ENCODE results near the gene GDF7.

Gene GDF7

DNA sequence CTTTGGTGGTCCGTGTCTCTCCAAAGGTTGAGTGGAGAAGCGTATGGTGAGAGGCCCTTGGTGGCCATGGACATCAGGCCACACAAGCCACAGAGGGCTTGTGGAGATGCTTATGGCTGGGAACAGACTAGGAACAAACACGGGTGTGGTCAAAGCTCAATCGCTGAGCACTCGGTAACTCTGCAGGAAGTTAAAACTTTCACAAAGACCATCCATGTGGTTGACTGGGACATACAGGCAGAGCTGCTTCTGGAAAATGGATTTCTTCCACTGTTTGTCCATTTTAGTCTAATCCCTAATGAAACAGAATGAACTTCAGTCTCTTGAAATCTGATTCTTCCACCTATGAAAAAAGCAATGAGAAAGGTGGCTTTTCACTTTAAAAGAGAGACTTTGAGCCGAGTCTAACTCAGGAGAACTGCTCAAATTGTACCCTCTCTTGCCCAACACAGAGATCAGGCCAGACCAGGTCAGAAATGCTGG is 17.7 kb downstream of the GDF7 start:
- TF ChIP-seq, protein P1, sequence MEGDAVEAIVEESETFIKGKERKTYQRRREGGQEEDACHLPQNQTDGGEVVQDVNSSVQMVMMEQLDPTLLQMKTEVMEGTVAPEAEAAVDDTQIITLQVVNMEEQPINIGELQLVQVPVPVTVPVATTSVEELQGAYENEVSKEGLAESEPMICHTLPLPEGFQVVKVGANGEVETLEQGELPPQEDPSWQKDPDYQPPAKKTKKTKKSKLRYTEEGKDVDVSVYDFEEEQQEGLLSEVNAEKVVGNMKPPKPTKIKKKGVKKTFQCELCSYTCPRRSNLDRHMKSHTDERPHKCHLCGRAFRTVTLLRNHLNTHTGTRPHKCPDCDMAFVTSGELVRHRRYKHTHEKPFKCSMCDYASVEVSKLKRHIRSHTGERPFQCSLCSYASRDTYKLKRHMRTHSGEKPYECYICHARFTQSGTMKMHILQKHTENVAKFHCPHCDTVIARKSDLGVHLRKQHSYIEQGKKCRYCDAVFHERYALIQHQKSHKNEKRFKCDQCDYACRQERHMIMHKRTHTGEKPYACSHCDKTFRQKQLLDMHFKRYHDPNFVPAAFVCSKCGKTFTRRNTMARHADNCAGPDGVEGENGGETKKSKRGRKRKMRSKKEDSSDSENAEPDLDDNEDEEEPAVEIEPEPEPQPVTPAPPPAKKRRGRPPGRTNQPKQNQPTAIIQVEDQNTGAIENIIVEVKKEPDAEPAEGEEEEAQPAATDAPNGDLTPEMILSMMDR (IDR thresholded peaks at IDR 0.05): no peak

DNA sequence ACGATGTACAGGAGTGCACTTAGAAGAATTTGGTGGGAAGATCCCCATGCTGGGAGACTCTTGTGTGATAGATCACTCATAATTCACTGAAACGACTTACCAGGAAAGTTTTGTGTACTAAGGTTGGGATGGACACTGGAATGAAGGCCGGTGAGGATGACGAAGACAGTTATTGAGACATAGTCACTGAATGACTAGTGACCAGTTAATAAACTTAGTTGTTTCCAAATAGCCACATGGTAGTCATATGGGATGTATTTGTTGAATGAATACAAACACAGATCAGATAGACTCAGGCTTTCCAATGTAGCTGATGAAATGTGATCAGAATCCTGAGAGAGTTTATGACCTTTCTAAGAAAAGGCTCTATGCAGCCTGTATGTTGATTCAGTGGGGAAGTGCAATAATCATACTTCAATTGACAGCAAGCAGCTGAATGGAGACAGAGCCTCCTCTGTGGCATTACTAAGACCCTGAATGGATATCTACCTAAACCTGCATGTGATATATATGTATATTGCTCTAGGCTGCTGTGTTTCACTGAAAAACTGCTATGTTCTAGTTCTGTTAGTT is 20.4 kb downstream of the GDF7 start:
- TF ChIP-seq, protein P1 (IDR thresholded peaks at IDR 0.05): no peak

DNA sequence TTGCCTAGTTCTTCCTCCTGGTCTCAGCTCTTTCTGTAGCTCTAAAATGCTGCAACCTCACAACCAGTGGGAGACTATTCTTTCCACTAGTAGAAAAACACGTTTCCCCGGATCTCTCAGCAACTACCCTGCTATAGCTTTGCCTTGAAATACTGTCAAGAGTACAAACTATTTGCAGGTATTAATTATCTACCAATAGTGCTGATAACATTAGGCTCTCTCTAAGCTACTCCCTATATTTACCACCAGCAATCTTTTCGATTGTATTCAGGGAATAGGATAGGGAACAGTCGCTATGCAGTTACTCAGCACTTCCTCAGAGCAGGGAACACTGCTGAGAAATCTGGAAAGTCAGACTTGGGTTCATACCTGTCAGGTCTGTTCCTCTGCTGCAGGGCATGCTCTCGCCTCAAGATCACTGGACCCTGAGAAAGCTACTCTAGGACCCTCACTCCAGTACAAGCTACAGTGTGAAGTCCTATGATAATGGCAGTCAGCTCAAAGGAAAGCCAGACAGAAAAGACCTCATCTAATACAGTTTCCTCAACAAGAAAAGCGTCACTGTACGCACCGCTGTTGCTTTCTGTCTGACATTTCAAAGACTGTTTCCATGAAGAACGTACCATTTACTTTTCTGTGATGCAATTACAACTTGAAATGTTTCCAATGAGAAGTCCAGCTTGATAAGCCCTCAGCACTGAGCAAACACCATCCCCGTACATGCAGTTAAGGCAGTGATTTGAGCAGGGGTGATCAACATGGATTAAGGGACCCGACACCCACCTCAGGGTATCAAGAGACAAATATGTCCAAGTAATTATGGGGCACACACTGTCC is 22.7 kb downstream of the GDF7 start:
- TF ChIP-seq, protein P1 (IDR thresholded peaks at IDR 0.05): no peak

DNA sequence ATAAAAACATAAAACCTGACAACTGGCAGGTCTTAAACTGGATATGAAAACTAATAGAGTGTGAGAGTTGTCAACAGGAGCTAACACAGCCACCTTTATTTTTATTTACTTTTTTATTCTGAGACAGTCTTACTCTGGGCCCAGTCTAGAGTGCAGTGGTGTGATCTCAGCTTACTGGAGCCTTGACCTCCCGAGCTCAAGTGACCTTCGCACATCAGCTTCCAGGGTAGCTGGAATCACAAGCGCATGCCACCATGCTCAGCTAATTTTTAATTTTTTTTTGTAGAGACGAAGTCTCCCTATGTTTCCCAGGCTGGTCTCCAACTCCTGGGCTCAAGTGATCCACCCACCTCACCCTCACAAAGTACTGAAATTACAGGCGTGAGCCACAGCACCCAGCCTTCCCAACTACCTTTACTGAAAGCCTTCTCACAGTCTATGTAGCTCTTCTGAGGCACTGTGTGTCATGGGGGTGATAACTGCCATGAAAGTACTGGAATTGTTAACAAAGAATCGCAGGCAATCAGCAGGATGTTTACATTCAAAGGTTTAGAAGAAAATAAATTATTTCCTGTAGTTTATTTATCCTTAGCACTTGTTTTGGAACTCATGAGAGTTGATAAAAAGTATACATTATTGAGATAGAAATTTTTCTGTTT is 24.3 kb downstream of the GDF7 start:
- TF ChIP-seq, protein P1 (IDR thresholded peaks at IDR 0.05): no peak

DNA sequence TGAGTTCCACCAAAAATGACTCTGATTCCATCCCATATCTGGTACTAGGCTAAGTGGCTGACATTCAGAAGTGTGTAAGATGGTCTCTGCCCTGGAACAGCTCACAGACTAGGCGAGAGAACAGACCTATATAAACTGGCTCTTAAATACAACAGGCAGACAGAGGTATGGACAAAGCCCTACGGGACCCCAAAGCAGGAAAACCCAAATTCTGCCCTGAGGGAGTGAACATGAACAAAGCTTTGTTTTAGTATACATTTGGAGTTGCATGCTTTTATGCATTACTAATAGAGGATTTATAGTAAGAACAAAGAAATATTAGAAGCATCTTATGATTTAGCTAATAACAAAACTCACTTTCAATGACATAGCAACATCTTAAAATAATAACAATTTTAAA is 25.1 kb downstream of the GDF7 start:
- TF ChIP-seq, protein P1 (IDR thresholded peaks at IDR 0.05): no peak

DNA sequence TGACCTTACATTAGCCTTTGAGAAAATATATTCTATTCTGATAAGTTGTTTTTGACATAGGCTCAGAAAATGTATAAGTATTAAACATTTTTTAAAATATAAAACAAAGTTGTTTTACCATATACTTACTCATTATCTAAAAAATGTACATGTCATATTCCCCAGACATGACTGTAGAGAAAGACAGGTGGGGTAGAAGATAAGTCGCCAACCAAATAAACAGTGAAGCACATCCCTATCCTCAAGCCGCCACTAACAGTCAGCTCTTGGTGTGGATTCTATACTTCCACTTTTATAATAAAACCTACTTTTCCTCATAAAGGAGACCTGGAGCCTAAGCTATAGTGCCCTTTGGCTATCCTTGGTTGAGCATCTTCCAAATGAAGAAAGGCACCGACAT is 26.4 kb downstream of the GDF7 start:
- TF ChIP-seq, protein P1 (IDR thresholded peaks at IDR 0.05): no peak

DNA sequence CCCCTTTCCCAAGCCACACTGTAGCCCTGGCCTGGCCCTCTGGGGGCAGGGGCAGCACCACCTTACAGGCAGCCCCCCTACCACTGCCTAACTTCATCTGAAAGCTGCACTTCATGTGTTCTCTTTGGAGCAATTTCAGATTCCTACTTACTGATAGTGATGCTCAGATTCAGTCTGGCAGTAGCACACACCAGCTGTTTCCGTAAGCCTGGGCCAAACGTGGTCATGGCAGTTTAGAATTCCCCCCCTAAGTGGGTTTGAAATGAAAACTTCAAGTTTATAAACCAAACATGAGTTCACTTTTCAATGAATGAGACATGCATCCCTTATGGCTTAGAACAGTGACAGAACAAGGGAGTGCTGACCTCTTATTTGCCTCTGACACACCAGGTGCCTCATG is 29.4 kb downstream of the GDF7 start:
- TF ChIP-seq, protein P1 (IDR thresholded peaks at IDR 0.05): no peak

Measured in LNCAP (cell line).